Measurements from ENCODE around the gene NTN1.

NTN1 gene

DNA sequence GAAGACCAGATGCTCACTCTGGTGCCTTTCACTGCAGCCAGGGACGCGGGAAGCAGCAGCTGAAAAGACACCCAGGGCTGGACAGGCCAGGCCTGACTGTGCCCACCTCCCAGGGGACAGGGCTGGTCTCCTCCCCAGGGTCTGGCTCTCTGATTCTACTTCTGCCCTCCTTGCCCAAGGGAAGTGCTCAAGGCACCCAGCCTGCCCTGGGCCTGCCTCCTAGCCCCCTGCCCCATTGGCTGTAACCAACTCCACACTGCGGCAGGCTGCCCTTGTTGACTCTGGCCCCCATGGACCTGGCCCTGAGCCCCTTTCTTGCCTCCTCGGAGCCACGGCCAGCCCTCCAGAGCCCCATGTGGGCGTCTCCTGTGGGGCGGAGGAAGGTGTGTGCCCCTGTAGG lies 212.5 kb downstream of the NTN1 start:
- TF ChIP-seq, protein P1, sequence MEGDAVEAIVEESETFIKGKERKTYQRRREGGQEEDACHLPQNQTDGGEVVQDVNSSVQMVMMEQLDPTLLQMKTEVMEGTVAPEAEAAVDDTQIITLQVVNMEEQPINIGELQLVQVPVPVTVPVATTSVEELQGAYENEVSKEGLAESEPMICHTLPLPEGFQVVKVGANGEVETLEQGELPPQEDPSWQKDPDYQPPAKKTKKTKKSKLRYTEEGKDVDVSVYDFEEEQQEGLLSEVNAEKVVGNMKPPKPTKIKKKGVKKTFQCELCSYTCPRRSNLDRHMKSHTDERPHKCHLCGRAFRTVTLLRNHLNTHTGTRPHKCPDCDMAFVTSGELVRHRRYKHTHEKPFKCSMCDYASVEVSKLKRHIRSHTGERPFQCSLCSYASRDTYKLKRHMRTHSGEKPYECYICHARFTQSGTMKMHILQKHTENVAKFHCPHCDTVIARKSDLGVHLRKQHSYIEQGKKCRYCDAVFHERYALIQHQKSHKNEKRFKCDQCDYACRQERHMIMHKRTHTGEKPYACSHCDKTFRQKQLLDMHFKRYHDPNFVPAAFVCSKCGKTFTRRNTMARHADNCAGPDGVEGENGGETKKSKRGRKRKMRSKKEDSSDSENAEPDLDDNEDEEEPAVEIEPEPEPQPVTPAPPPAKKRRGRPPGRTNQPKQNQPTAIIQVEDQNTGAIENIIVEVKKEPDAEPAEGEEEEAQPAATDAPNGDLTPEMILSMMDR (IDR thresholded peaks at IDR 0.05) = no peak
- H3K27ac ChIP-seq = no peak overlapping the region
- DNase-seq (ENCODE audit: low spot score) = no peak
- no peak overlapping the region for H3K4me3 ChIP-seq

DNA sequence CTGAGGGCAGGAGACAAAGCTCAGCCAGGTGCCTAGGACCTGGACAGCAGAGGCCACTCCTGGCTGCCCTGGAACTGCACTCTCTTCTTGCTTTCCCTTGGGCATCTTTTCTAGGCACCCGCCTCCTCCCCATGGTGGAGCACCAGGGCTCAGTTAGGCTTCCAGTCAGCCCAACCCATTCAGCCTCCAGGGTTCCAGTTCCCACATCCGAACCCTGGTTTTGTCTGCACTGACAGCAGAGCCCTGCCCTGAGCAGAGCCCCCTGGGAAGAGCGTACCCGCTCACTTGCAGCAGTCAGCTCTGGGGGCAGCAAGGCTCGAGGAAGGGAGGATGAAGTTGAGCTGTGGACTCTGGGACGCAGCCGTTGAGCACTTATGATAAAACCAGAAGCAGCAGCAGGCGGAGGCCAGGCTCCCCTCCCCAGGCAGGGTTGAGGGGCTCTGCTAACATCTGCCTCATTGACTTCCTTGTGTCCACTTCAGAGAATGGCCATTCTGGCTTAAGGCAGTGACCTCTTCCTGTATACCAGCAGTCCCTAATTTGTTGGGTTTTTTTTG lies 213.2 kb downstream of the NTN1 start:
- no peak for DNase-seq (ENCODE audit: low spot score)
- no peak overlapping the region for H3K27ac ChIP-seq
- TF ChIP-seq, protein P1 (IDR thresholded peaks at IDR 0.05) = no peak

DNA sequence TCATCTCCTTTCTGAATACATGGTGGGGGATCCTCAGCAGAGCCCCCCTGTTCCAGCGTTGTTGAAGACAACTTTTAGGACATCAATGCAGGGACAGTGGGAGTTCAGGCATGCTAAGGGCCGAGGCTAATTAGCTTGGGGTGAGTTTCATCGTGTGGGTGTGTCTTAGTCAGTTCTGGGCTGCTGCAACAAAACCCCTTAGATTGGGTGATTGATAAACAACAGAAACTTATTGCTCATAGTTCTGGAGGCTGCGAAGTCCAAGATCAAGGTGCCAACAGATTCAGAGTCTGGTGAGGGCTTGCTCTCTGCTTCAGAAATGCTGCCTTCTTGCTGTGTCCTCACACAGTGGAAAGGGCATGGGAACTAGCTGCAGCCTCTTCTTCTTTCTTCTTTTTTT lies 214.0 kb downstream of the NTN1 start:
- no peak overlapping the region for H3K4me3 ChIP-seq
- DNase-seq (ENCODE audit: low spot score) = no peak
- H3K27ac ChIP-seq = no peak overlapping the region
- TF ChIP-seq, protein P1 (IDR thresholded peaks at IDR 0.05) = no peak

More for the DNA sequence above, 213.2 kb downstream of the NTN1 start:
- H3K4me3 ChIP-seq = no peak overlapping the region

DNA sequence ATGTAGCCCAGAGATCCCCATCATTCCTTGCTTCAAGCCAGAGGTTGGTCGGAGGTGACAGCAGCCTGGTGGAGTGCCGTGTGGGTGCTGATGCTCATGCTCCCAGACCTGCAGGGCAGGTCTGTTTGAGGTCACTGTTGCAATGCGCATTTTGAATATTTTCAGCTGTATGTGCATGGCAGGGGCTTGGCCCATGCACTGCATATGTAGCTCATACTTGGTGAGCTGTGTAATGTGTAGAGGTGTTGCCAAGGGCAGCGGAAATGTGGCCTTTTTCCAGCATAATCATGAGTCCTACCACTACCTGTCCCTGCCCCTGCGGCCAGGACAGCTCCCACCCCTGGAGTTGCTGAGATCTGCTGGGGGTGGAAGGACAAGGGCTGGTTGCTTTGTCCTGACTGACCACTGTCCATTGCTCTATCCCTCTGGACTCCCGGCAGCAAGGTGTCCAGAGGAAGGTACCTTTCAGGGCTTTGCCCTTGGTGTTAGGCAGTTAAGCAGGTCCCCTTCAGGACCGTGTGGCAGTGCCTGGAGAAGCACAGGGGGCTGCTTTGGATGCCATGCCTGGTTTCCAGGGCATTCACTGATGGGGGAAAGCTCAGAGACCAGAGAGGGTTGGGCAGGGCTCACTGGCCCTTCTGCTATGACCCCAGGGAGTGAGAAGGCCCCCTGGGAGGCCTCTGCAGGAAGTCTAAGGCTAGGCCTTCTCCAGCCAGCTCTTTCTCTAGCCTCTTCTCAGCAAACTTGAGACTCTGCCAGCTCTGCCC lies 215.2 kb downstream of the NTN1 start:
- no peak for DNase-seq (ENCODE audit: low spot score)
- TF ChIP-seq, protein P1 (IDR thresholded peaks at IDR 0.05) = no peak
- H3K27ac ChIP-seq = no peak overlapping the region
- no peak overlapping the region for H3K4me3 ChIP-seq

DNA sequence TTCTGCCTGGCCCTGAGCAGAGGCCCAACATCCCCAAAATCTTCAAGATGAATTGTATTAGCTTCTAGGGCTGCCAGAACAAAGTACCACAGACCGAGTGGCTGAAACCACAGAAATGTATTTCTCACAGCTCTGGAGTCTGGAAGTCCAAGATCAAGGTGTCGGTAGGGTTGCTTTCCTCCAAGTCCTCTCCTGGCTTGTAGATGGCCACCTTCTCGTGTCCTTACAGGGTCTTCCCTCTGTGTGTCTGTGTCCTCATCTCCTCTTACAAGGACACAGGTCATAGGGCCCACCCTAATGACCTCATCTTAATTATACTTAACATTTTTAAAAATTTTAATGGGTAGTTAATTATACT lies 215.7 kb downstream of the NTN1 start:
- H3K4me3 ChIP-seq = no peak overlapping the region
- no peak for DNase-seq (ENCODE audit: low spot score)
- no peak overlapping the region for H3K27ac ChIP-seq
- TF ChIP-seq, protein P1 (IDR thresholded peaks at IDR 0.05) = no peak

DNA sequence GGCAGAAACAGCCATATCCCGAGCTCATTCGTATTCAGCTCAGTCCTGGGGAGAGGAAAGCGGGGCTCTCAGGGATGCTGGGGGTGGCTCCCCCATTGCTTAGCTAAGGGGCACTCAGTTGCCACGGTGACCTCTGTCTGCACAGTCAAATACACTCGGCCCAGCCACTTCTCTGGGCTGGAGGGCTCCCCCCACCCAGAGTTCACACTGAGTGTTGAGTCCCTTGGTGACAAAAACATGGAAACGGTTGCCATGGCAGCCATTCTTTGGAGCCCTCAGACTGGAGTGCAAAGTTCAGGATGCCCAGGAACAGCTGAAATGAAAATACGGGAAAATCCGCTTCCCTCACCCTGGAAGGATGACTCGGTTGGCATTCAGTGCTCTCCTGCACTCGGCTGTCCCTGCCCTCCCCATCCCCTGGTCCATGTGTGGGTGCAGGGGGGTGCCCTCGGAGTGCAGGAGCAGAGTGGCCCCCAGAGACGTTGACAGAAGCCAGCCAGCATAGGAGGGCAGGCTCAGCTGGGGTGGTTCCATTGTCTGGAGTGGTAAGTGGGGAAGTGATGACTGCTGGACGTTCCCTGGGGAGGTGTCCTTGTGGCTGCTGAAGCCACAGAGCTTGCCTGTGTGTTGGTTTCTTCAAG lies 216.5 kb downstream of the NTN1 start:
- Histone ChIP-seq H3K4me3 (no peak overlapping the region), H3K27ac (no peak overlapping the region)
- no peak for DNase-seq (ENCODE audit: low spot score)
- TF ChIP-seq, protein P1 (IDR thresholded peaks at IDR 0.05) = no peak

Data from coronary artery (tissue), 2 donors.